ENCODE measurements around the gene ADAMTS17.

- TF ChIP-seq, protein P1, sequence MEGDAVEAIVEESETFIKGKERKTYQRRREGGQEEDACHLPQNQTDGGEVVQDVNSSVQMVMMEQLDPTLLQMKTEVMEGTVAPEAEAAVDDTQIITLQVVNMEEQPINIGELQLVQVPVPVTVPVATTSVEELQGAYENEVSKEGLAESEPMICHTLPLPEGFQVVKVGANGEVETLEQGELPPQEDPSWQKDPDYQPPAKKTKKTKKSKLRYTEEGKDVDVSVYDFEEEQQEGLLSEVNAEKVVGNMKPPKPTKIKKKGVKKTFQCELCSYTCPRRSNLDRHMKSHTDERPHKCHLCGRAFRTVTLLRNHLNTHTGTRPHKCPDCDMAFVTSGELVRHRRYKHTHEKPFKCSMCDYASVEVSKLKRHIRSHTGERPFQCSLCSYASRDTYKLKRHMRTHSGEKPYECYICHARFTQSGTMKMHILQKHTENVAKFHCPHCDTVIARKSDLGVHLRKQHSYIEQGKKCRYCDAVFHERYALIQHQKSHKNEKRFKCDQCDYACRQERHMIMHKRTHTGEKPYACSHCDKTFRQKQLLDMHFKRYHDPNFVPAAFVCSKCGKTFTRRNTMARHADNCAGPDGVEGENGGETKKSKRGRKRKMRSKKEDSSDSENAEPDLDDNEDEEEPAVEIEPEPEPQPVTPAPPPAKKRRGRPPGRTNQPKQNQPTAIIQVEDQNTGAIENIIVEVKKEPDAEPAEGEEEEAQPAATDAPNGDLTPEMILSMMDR (conservative IDR thresholded peaks at IDR 0.05) = no peak
- no peak for TF ChIP-seq ZFX (IDR thresholded peaks at IDR 0.05)
Observed at GRCh38 chr15:100194996-100195395, 146.8 kb downstream of the ADAMTS17 start.
